Fibroblast of pulmonary artery (primary cell): Measurements from ENCODE around the gene TUT1.
A peak's percentile ranks its signal among the peaks of the same experiment; 100 is the strongest.

Experiments
- DNase-seq: peaks from one replicate; pipeline ENCODE4 v3.0.0-alpha.2; 2010; ENCODE audit warnings: low read depth
- H3K4me3 ChIP-seq: replicated peaks from 2 replicates; pipeline ENCODE4 v1.5.1; 2011; ENCODE audit warnings: low read depth, mild to moderate bottlenecking, control low read depth, low read length, moderate library complexity
- CTCF ChIP-seq: IDR thresholded peaks from 2 replicates; pipeline ENCODE4 v1.5.1; 2011; ENCODE audit warnings: mild to moderate bottlenecking, control low read depth, low read length, inconsistent platforms; ENCODE audit errors: missing control alignments

The TUT1 gene

GRCh38 chr11:62546244-62546928, 44.9 kb downstream of the TUT1 start, which contains the start of gene AHNAK:
Gene AHNAK, minus strand, starts transcription at chr11:62546806. Its CDS starts 10,708 bp downstream, at chr11:62536098.
- peak within 1 kb of the TSS; percentile 73 for H3K4me3 ChIP-seq
- peak; percentile 63 for DNase-seq

GRCh38 chr11:62545437-62546243, 45.7 kb downstream of the TUT1 start:
- H3K4me3 ChIP-seq = peak overlapping the region; percentile 73
- peak; percentile 97 for DNase-seq
- TF ChIP-seq CTCF = peak; percentile 2

More at GRCh38 chr11:62546244-62546928, 44.9 kb downstream of the TUT1 start, which contains the start of gene AHNAK:
- no peak for TF ChIP-seq CTCF

GRCh38 chr11:62544581-62545436, 46.5 kb downstream of the TUT1 start:
- H3K4me3 ChIP-seq = peak overlapping the region; percentile 73
- no peak for TF ChIP-seq CTCF
- no peak for DNase-seq

GRCh38 chr11:62543680-62544444, 47.5 kb downstream of the TUT1 start:
- TF ChIP-seq CTCF = no peak
- peak overlapping the region; percentile 73 for H3K4me3 ChIP-seq
- DNase-seq = no peak

- DNase-seq = peak; percentile 77
- peak overlapping the region; percentile 73 for H3K4me3 ChIP-seq
- peak; percentile 90 for TF ChIP-seq CTCF
Observed at GRCh38 chr11:62542750-62543567, 48.4 kb downstream of the TUT1 start.
